ENCODE measurements around the gene WARS2. TPM values are rescaled to one million over a fixed set of nuclear protein-coding genes. Genes with fewer than 3 reads are reported as not detected.

The WARS2 gene
- total RNA-seq, 2 experiments from 2014 or later: 7.0 to 11.0 TPM

DNA sequence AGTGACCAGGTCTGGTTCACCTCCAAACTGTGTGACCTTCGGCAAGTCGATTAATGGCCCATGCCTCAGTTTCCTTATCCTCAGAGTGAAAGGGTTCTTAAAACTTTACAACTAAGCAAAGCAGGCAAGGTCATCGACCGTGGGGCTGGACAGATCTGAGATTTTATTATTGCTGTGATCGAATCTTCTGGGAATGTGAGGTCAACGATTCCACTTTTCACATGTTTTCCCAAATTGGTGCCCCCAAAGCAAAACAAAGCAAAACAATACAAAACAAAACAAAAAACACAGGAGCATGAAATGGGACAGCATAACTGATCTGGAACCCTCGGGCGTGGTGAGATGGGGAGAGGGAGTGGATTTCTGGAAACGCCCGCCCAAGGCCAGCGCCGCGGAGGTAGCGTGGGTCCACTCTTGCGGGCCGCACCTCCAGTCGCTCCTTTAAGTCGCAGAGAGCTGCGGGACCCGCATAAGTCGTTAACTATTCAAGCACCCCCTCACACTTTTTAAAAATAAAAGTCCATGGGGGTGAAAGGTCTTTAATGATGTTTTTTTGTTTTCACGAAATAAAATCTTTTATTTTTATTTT lies 148.1 kb downstream of the WARS2 start:
- no peak for DNase-seq (ENCODE audit: low spot score)
- H3K27ac ChIP-seq (ENCODE audit: low read depth, low read length, poor library complexity, severe bottlenecking): no peak overlapping the region
- no TSS peak for BruUV-seq (replicated peaks)

GRCh38 chr1:118991448-118991847 lies 149.0 kb downstream of the WARS2 start:
- intact Hi-C loops (cut with micrococcal nuclease; ENCODE audit: unreplicated experiment): no loop called here
- Histone ChIP-seq H3K4me1 (ENCODE audit: insufficient read depth, low read length, poor library complexity, severe bottlenecking) (no peaks in the 10 kb centered on the region), H3K4me2 (ENCODE audit: low read length) (no peak overlapping the region), H3K9me3 (ENCODE audit: low read length) (no peaks in the 10 kb centered on the region), H3K79me2 (ENCODE audit: insufficient read depth, low read depth, low read length) (no peaks in the 10 kb centered on the region), H2AFZ (ENCODE audit: low read length) (no peak overlapping the region), H3K27ac (ENCODE audit: low read depth, low read length, poor library complexity, severe bottlenecking) (no peak overlapping the region), H3K36me3 (ENCODE audit: insufficient read depth, low read length) (no peaks in the 10 kb centered on the region), H3K9me2 (ENCODE audit: insufficient read depth, low read length) (no peaks in the 10 kb centered on the region), H4K20me1 (ENCODE audit: insufficient read depth, low read length) (no peaks in the 10 kb centered on the region), H3K4me3 (ENCODE audit: low read depth, low read length, poor library complexity, severe bottlenecking) (no peak overlapping the region)
- POLR2A ChIA-PET: no interaction called here
- no peak for DNase-seq (ENCODE audit: low spot score)
- BruUV-seq (replicated peaks): no TSS peak
- CTCF ChIA-PET (ENCODE audit: unreplicated experiment): no interaction called here
- TF ChIP-seq, protein P1, sequence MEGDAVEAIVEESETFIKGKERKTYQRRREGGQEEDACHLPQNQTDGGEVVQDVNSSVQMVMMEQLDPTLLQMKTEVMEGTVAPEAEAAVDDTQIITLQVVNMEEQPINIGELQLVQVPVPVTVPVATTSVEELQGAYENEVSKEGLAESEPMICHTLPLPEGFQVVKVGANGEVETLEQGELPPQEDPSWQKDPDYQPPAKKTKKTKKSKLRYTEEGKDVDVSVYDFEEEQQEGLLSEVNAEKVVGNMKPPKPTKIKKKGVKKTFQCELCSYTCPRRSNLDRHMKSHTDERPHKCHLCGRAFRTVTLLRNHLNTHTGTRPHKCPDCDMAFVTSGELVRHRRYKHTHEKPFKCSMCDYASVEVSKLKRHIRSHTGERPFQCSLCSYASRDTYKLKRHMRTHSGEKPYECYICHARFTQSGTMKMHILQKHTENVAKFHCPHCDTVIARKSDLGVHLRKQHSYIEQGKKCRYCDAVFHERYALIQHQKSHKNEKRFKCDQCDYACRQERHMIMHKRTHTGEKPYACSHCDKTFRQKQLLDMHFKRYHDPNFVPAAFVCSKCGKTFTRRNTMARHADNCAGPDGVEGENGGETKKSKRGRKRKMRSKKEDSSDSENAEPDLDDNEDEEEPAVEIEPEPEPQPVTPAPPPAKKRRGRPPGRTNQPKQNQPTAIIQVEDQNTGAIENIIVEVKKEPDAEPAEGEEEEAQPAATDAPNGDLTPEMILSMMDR (conservative IDR thresholded peaks at IDR 0.05; ENCODE audit: low read length): no peak
- no peak for TF ChIP-seq EZH2phosphoT487 (IDR thresholded peaks at IDR 0.05; ENCODE audit: borderline replicate concordance, low read depth, low read length)

More for the DNA sequence above, 148.1 kb downstream of the WARS2 start:
- POLR2A ChIA-PET: no interaction called here
- Histone ChIP-seq H3K9me3 (ENCODE audit: low read length) (no peaks in the 10 kb centered on the region), H3K36me3 (ENCODE audit: insufficient read depth, low read length) (no peaks in the 10 kb centered on the region), H4K20me1 (ENCODE audit: insufficient read depth, low read length) (no peaks in the 10 kb centered on the region), H3K4me2 (ENCODE audit: low read length) (no peak overlapping the region), H3K79me2 (ENCODE audit: insufficient read depth, low read depth, low read length) (no peaks in the 10 kb centered on the region), H3K4me1 (ENCODE audit: insufficient read depth, low read length, poor library complexity, severe bottlenecking) (no peaks in the 10 kb centered on the region), H3K9me2 (ENCODE audit: insufficient read depth, low read length) (no peaks in the 10 kb centered on the region), H3K4me3 (ENCODE audit: low read depth, low read length, poor library complexity, severe bottlenecking) (no peak overlapping the region), H2AFZ (ENCODE audit: low read length) (no peak overlapping the region)
- intact Hi-C loops (cut with micrococcal nuclease; ENCODE audit: unreplicated experiment): no loop called here
- TF ChIP-seq, protein P1 (conservative IDR thresholded peaks at IDR 0.05; ENCODE audit: low read length): no peak
- no peak for TF ChIP-seq EZH2phosphoT487 (IDR thresholded peaks at IDR 0.05; ENCODE audit: borderline replicate concordance, low read depth, low read length)
- CTCF ChIA-PET (ENCODE audit: unreplicated experiment): no interaction called here

DNA sequence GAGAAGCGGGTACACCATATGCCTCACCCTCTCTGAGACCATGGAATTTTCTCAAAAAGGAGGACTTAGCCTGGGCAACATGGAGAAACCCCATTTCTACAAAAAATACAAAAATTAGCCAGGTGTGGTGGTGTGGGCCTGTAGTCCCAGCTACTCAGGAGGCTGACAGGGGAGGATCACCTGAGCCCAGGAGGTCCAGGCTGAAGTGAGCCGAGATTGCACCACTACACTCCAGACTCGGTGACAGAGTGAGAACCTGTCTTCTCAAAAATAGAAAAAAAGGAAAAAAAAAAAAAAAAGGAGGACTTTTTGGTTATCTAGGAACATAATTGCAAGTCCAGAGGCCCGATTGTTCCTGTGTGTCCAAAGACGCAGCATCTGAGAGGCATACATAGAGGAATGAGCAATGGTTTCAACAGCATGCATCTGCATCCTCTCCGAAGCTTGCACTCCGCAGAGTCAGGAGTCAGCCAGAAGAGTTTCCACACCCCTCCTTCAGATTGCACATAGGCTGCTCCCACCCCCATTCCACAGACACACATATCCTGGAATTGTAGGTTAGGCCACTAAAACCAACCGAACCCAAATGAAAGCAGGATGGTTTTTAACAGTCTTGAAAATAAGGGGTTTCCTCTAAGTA lies 149.8 kb downstream of the WARS2 start:
- no peaks in the 10 kb centered on the region for H3K36me3 ChIP-seq (ENCODE audit: insufficient read depth, low read length)
- no peaks in the 10 kb centered on the region for H3K9me2 ChIP-seq (ENCODE audit: insufficient read depth, low read length)
- no peaks in the 10 kb centered on the region for H4K20me1 ChIP-seq (ENCODE audit: insufficient read depth, low read length)
- H3K4me2 ChIP-seq (ENCODE audit: low read length): no peak overlapping the region
- H3K4me1 ChIP-seq (ENCODE audit: insufficient read depth, low read length, poor library complexity, severe bottlenecking): no peaks in the 10 kb centered on the region
- TF ChIP-seq, protein P1 (conservative IDR thresholded peaks at IDR 0.05; ENCODE audit: low read length): no peak
- no peak for TF ChIP-seq EZH2phosphoT487 (IDR thresholded peaks at IDR 0.05; ENCODE audit: borderline replicate concordance, low read depth, low read length)
- no peak overlapping the region for H2AFZ ChIP-seq (ENCODE audit: low read length)
- no peaks in the 10 kb centered on the region for H3K9me3 ChIP-seq (ENCODE audit: low read length)
- DNase-seq (ENCODE audit: low spot score): no peak
- BruUV-seq (replicated peaks): no TSS peak
- H3K79me2 ChIP-seq (ENCODE audit: insufficient read depth, low read depth, low read length): no peaks in the 10 kb centered on the region
- intact Hi-C loops (cut with micrococcal nuclease; ENCODE audit: unreplicated experiment): no loop called here
- no peak overlapping the region for H3K27ac ChIP-seq (ENCODE audit: low read depth, low read length, poor library complexity, severe bottlenecking)
- CTCF ChIA-PET (ENCODE audit: unreplicated experiment): no interaction called here
- POLR2A ChIA-PET: interaction anchor here (1.0 kb wide), 1 partner anchor 15 kb away, joined by 3 read pairs; no protein-coding TSS in a partner anchor
- no peak overlapping the region for H3K4me3 ChIP-seq (ENCODE audit: low read depth, low read length, poor library complexity, severe bottlenecking)
